NB4 (cell line): ENCODE measurements around the gene FAM120B.

Source experiments
- DNase-seq: peaks from one replicate; pipeline ENCODE4 v3.0.0; 2010; ENCODE audit warnings: low read depth
- H3K4me3 ChIP-seq: one replicate; pipeline ENCODE4 v1.5.1; 2011; ENCODE audit warnings: mild to moderate bottlenecking, low read depth, low read length, moderate library complexity
- MYC ChIP-seq: IDR thresholded peaks from 2 replicates; pipeline ENCODE4 v1.6.1; 2011; ENCODE audit warnings: low read depth, low read length
- POLR2A ChIP-seq: IDR thresholded peaks from 2 replicates; pipeline ENCODE4 v1.6.1; 2011; ENCODE audit warnings: mild to moderate bottlenecking; ENCODE audit not compliant: insufficient read length; ENCODE audit errors: extremely low read depth
- TF ChIP-seq, protein P1 (sequence below): IDR thresholded peaks from 2 replicates; pipeline ENCODE4 v1.6.1; 2011; ENCODE audit warnings: low read depth, low read length
- TF ChIP-seq, protein P2 (sequence below): IDR thresholded peaks from one replicate; pipeline ENCODE4 v1.5.1; 2012; ENCODE audit warnings: low read depth, low read length

FAM120B gene

DNA sequence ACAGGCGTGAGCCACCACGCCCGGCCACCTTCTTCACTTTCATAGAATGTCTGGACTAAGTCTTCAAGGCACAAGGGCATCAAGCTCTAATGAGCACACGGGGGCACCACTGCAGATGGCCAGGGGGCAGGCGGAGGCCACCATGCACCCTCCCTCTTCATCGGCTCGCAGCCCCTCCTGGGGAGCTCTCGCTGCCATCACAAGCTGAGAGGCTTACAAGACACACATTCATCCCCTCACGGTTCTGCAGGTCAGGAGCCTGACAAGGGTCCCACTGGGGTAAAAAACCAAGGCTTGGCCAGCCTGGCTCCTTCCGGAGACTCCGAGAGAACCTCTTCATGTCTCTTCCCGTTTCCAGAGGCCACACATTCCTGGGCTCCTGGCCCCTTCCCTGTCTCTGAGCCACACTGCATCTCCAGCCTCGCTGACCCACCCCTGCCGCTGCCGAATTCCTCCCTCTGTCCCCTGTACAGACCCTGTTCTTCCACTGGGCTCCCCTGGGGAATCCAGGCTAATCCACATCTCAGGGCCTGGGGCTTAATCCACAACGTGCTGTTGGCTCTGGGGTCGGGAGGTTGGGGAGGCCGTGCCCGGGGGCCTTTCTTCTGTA lies 35.5 kb upstream of the FAM120B start:
- no peak overlapping the region for H3K4me3 ChIP-seq
- DNase-seq: no peak
- TF ChIP-seq, protein P1, sequence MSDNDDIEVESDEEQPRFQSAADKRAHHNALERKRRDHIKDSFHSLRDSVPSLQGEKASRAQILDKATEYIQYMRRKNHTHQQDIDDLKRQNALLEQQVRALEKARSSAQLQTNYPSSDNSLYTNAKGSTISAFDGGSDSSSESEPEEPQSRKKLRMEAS: no peak
- no peak for TF ChIP-seq MYC

DNA sequence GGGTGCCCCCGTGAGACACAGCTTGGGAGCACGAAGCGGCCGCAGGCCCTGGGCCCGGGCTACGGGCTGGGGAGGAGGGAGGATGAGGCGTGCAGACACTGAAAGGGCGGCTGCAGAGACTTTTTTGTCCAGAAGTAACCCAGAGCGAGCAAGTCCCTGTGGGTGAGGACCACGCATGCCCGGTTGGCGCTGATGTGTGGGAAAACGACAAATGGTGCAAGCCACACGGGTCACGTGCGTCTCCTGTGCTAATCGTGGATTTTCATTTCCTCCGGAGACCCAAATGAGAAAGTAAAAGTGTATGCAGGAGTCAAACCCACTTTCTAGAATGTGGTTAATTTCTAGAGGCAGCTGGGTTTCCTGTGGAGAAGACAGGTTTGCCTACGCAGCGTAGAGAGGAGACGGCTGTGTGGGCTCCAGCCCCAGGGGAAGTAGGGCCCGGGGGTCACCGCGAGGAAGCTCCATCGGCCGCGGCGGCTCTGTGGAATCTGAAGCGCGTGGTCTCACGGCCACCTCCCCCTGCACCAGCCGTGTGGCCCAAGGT lies 34.7 kb upstream of the FAM120B start:
- DNase-seq: peak; percentile 86
- H3K4me3 ChIP-seq: peak overlapping the region; percentile 21
- TF ChIP-seq, protein P2, sequence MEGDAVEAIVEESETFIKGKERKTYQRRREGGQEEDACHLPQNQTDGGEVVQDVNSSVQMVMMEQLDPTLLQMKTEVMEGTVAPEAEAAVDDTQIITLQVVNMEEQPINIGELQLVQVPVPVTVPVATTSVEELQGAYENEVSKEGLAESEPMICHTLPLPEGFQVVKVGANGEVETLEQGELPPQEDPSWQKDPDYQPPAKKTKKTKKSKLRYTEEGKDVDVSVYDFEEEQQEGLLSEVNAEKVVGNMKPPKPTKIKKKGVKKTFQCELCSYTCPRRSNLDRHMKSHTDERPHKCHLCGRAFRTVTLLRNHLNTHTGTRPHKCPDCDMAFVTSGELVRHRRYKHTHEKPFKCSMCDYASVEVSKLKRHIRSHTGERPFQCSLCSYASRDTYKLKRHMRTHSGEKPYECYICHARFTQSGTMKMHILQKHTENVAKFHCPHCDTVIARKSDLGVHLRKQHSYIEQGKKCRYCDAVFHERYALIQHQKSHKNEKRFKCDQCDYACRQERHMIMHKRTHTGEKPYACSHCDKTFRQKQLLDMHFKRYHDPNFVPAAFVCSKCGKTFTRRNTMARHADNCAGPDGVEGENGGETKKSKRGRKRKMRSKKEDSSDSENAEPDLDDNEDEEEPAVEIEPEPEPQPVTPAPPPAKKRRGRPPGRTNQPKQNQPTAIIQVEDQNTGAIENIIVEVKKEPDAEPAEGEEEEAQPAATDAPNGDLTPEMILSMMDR: no peak
- TF ChIP-seq, protein P1: peak; percentile 98
- TF ChIP-seq POLR2A (no peak), MYC (peak; percentile 45; the same call in 1 of the 2 replicates)

DNA sequence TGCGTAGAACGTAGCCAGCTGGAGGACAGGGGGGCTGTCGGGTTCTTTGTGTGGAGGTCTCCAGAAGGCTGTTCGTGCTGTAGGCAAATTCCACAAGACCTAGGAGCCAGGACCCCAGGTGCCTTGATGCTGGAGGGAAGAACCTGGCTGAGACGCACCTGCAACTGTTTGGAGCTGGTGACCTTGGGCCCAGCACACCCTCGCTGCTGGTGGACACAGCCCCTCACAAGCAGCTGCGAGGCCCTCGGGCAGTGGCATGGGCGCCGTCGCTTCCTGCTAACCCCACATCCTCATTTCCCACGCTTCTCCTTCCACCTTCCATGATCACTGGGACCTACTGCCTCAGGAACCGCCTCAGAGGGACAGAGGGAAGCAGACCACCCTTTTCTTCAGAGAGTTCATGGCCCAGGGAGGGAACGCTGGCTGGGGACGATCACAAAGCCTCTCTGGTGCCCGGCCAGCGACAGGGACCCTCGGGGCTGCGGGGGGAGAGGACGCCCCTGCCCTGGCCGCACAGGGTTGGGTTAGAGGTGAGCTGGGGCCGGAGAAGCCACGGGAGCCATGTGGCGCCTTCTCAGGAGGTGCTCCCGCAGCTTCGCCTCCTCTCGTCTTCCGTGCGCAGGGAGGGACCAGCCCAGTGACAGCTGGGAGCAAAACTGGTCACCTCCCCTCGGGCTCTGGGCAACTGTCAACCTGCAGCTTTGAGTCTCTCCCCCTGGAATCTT lies 34.1 kb upstream of the FAM120B start:
- TF ChIP-seq POLR2A (no peak), MYC (no peak)
- TF ChIP-seq, protein P2: no peak
- TF ChIP-seq, protein P1: no peak
- H3K4me3 ChIP-seq: peak overlapping the region; percentile 8
- no peak for DNase-seq

DNA sequence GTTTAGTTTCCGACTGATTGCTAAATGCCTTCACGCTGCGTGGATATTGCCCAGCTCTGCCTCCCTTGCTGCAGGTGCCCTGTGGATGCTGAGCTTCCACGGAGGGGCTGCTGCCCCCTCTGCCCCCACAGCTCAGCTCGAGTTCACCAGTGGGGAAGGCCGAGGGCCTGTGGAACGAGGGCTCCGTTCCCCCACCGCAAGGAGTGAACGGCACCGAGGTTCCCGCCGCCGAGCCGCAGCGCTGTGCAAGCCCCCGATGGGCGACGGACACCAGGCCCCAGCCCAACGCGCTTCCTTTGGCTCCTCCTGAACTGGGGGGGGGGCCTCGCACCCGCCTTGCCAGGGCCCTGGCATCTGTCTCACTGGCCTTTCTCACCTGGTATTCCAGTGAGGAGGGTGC lies 33.4 kb upstream of the FAM120B start:
- TF ChIP-seq MYC (no peak), POLR2A (no peak)
- TF ChIP-seq, protein P2: no peak
- H3K4me3 ChIP-seq: no peak overlapping the region
- no peak for DNase-seq

DNA sequence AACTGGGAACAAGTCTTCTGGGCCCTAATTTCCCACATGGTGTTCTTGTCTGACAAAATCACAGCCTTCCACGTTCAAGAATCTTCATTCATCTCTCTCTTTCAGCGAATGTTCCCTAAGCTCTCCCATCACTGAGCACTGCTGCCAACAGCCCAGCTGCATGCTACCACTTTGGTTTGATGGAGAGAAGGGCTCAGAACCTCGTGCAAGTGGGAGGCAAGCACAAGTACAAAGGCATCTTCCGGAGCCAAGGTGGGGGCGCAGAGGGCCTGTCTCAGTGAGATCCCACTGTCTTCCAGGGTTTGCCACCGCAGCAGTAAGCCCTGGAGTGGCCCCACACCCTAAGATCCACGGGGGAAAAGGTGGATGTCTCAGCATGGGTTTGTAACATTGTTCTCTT lies 32.9 kb upstream of the FAM120B start:
- TF ChIP-seq, protein P2: no peak
- no peak for TF ChIP-seq POLR2A
- TF ChIP-seq, protein P1: no peak
- no peak for TF ChIP-seq MYC

More for the DNA sequence above, 32.9 kb upstream of the FAM120B start:
- no peak for DNase-seq
- H3K4me3 ChIP-seq: no peak overlapping the region
